K562 (cell line): ENCODE results near the gene TRIM27. TPM values are rescaled to one million over a fixed set of nuclear protein-coding genes. Genes with fewer than 3 reads are reported as not detected.

ENCODE experiments used
- CREB5 ChIP-seq: fragments of 250-450 bp; sonication (Bioruptor Pico); IDR thresholded peaks from 2 replicates; pipeline ENCODE4 v1.5.0; 2020; ENCODE audit warnings: mild to moderate bottlenecking
- DPF2 ChIP-seq: fragments of 450-650 bp; IDR thresholded peaks from 2 replicates; pipeline ENCODE4 v1.6.1; 2016
- EHMT2 ChIP-seq: fragments of 450-650 bp; IDR thresholded peaks from 2 replicates; pipeline ENCODE4 v1.6.1; 2018; ENCODE audit warnings: antibody characterized with exemption
- ELK1 ChIP-seq: sonication (generic); formaldehyde crosslinking; IDR thresholded peaks from 2 replicates; pipeline ENCODE4 v1.8.1; 2022; ENCODE audit warnings: missing genetic modification reagents
- GTF2F1 ChIP-seq: IDR thresholded peaks from 2 replicates; pipeline ENCODE4 v1.6.1; 2011; ENCODE audit warnings: low read depth, low read length, improper control_type of control experiment
- HNRNPH1 ChIP-seq: fragments of 200-400 bp; formaldehyde crosslinking; optimal IDR thresholded peaks from 2 replicates; pipeline ENCODE3; 2017; ENCODE audit warnings: low read depth, mild to moderate bottlenecking, low read length, moderate library complexity
- IRF2 ChIP-seq: sonication (generic); formaldehyde crosslinking; IDR thresholded peaks from 2 replicates; pipeline ENCODE4 v1.8.1; 2022; ENCODE audit warnings: mild to moderate bottlenecking, missing genetic modification reagents
- PHF8 ChIP-seq: fragments of 200-600 bp; sonication (generic); IDR thresholded peaks from 2 replicates; pipeline ENCODE4 v1.6.1; 2012; ENCODE audit warnings: mixed run types, mild to moderate bottlenecking, inconsistent platforms, low read length, moderate library complexity, borderline replicate concordance
- POLR2AphosphoS2 ChIP-seq: IDR thresholded peaks from 2 replicates; pipeline ENCODE4 v1.6.1; 2012; ENCODE audit warnings: low read length, improper control_type of control experiment
- RBBP5 ChIP-seq: fragments of 200-600 bp; sonication (generic); IDR thresholded peaks from 2 replicates; pipeline ENCODE4 v1.6.1; 2012; ENCODE audit warnings: borderline replicate concordance, mild to moderate bottlenecking, low read length, control low read depth, inconsistent platforms; ENCODE audit not compliant: insufficient read depth, poor library complexity, severe bottlenecking
- ZFPM2 ChIP-seq: fragments of 250-450 bp; sonication (Bioruptor Pico); IDR thresholded peaks from 2 replicates; pipeline ENCODE4 v1.5.1; 2022; ENCODE audit warnings: mild to moderate bottlenecking
- ZNF23 ChIP-seq: fragments of 250-450 bp; sonication (Bioruptor Pico); IDR thresholded peaks from 2 replicates; pipeline ENCODE4 v1.4.0; 2020; ENCODE audit warnings: mild to moderate bottlenecking
- ZNF431 ChIP-seq: sonication (generic); formaldehyde crosslinking; IDR thresholded peaks from 2 replicates; pipeline ENCODE4 v1.8.0; 2022; ENCODE audit warnings: mild to moderate bottlenecking, missing genetic modification reagents
- ZSCAN32 ChIP-seq: fragments of 450-650 bp; formaldehyde crosslinking; IDR thresholded peaks from 2 replicates; pipeline ENCODE4 v1.4.0; 2020; ENCODE audit warnings: mild to moderate bottlenecking, moderate library complexity
- polyA plus RNA-seq, 8 experiments: library from polyadenylated mRNA; depleted of rRNA in 4 of 8; stranded (reverse) in 5 of 8; unstranded in 3 of 8; fragments of >200 nt; fragmentation: Nextera tagmentation in 2 of 8; fragmentation: Illumina TruSeq in 1 of 8; extraction: Ambion mirVana in 2 of 8; extraction: Trizol in 1 of 8; gene quantifications; 2 replicates each; pipeline versions ENCODE4 v1.2.1 to v1.2.3, GENCODE V29; 2011 to 2014; ENCODE audit warnings: inconsistent platforms in 1 of 8, missing spikeins in 1 of 8
- total RNA-seq, 7 experiments: library from RNA; depleted of rRNA in 6 of 7; stranded (reverse); fragments of >200 nt in 6 of 7; fragmentation: Illumina TruSeq in 2 of 7; extraction: Trizol in 2 of 7; gene quantifications; 2 replicates each; pipeline versions ENCODE4 v1.2.1 to v1.2.3, GENCODE V29; 2011 to 2021; ENCODE audit warnings: low replicate concordance in 1 of 7
- TF ChIP-seq, protein P1 (sequence below): fragments of 450-650 bp; IDR thresholded peaks from 2 replicates; pipeline ENCODE4 v1.6.1; 2014; ENCODE audit warnings: low read depth, mild to moderate bottlenecking, moderate library complexity, borderline replicate concordance
- TF ChIP-seq, protein P2 (sequence below): sonication (generic); formaldehyde crosslinking; IDR thresholded peaks from 2 replicates; pipeline ENCODE4 v1.8.0; 2022; ENCODE audit warnings: missing genetic modification reagents, mild to moderate bottlenecking, borderline replicate concordance
- TF ChIP-seq, protein P3 (sequence below): fragments of 250-450 bp; sonication (Bioruptor Pico); IDR thresholded peaks from 2 replicates; pipeline ENCODE4 v1.8.0; 2022; ENCODE audit warnings: inconsistent platforms

The TRIM27 gene
- total and polyA plus RNA-seq, 9 of the 15 experiments (the other 6 are each of a cell fraction or from before 2014, with no cell fraction given): 37.7 to 235 (median 122) TPM

GRCh38 chr6:28923318-28924102 is at the start of gene TRIM27 (continued):
- TF ChIP-seq, protein P1, sequence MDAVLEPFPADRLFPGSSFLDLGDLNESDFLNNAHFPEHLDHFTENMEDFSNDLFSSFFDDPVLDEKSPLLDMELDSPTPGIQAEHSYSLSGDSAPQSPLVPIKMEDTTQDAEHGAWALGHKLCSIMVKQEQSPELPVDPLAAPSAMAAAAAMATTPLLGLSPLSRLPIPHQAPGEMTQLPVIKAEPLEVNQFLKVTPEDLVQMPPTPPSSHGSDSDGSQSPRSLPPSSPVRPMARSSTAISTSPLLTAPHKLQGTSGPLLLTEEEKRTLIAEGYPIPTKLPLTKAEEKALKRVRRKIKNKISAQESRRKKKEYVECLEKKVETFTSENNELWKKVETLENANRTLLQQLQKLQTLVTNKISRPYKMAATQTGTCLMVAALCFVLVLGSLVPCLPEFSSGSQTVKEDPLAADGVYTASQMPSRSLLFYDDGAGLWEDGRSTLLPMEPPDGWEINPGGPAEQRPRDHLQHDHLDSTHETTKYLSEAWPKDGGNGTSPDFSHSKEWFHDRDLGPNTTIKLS: peak; percentile 95
- peak; percentile 23; the same call in 1 of the 2 replicates for TF ChIP-seq DPF2
- TF ChIP-seq GTF2F1: peak; percentile 85
- TF ChIP-seq EHMT2: no peak
- no peak for TF ChIP-seq ZFPM2
- TF ChIP-seq RBBP5: peak; percentile 95
- no peak for TF ChIP-seq ZSCAN32
- TF ChIP-seq ELK1 (CRISPR knock-in tag): peak; percentile 57; the same call in 1 of the 2 replicates
- no peak for TF ChIP-seq ZNF23 (CRISPR knock-in tag)
- TF ChIP-seq IRF2: peak; percentile 91
- TF ChIP-seq, protein P2, sequence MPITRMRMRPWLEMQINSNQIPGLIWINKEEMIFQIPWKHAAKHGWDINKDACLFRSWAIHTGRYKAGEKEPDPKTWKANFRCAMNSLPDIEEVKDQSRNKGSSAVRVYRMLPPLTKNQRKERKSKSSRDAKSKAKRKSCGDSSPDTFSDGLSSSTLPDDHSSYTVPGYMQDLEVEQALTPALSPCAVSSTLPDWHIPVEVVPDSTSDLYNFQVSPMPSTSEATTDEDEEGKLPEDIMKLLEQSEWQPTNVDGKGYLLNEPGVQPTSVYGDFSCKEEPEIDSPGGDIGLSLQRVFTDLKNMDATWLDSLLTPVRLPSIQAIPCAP (CRISPR knock-in tag): no peak
- no peak for TF ChIP-seq CREB5 (CRISPR knock-in tag)
- TF ChIP-seq, protein P3, sequence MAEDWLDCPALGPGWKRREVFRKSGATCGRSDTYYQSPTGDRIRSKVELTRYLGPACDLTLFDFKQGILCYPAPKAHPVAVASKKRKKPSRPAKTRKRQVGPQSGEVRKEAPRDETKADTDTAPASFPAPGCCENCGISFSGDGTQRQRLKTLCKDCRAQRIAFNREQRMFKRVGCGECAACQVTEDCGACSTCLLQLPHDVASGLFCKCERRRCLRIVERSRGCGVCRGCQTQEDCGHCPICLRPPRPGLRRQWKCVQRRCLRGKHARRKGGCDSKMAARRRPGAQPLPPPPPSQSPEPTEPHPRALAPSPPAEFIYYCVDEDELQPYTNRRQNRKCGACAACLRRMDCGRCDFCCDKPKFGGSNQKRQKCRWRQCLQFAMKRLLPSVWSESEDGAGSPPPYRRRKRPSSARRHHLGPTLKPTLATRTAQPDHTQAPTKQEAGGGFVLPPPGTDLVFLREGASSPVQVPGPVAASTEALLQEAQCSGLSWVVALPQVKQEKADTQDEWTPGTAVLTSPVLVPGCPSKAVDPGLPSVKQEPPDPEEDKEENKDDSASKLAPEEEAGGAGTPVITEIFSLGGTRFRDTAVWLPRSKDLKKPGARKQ (CRISPR knock-in tag): no peak
- no peak for TF ChIP-seq HNRNPH1
- peak; percentile 95 for TF ChIP-seq PHF8
- peak; percentile 53; the same call in 1 of the 2 replicates for TF ChIP-seq ZNF431 (CRISPR knock-in tag)
- peak; percentile 65; the same call in 1 of the 2 replicates for TF ChIP-seq POLR2AphosphoS2
